ENCODE results near the gene DHRSX. TPM values are rescaled to one million over a fixed set of nuclear protein-coding genes. Genes with fewer than 3 reads are reported as not detected.

The DHRSX gene
- total RNA-seq, 2 donors from 2014 or later, result 14.8 to 46.5 TPM

DNA sequence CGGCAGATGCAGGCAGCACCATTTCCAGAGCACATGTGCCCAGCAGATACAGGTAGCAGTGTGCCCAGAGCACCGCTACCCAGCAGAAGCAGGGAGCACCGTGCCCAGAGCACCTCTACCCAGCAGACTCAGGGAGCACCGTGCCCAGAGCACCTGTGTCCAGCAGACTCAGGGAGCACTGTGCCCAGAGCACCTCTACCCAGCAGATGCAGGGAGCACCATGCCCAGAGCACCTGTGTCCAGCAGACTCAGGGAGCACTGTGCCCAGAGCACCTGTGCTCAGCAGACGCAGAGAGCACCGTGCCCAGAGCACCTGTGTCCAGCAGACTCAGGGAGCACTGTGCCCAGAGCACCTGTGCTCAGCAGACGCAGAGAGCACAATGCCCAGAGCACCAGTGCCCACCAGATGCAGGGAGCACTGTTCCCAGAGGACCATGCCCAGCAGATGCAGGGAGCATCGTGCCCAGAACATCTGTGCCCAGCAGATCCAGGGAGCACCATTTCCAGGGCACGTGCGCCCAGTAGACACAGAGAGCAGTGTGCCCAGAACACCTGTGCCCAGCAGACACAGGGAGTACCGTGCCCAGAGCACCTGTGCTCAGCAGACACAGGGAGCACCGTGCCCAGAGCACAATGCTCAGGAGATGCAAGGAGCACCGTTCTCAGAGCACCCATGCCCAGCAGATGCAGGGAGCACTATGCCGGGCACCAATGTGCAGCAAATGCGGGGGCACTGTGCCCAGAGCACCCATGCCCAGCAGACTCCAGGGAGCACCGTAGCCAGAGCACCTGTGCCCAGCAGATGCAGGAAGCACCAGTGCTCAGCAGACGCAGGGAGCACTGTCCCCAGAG is 236.4 kb downstream of the DHRSX start:
- TF ChIP-seq, protein P1, sequence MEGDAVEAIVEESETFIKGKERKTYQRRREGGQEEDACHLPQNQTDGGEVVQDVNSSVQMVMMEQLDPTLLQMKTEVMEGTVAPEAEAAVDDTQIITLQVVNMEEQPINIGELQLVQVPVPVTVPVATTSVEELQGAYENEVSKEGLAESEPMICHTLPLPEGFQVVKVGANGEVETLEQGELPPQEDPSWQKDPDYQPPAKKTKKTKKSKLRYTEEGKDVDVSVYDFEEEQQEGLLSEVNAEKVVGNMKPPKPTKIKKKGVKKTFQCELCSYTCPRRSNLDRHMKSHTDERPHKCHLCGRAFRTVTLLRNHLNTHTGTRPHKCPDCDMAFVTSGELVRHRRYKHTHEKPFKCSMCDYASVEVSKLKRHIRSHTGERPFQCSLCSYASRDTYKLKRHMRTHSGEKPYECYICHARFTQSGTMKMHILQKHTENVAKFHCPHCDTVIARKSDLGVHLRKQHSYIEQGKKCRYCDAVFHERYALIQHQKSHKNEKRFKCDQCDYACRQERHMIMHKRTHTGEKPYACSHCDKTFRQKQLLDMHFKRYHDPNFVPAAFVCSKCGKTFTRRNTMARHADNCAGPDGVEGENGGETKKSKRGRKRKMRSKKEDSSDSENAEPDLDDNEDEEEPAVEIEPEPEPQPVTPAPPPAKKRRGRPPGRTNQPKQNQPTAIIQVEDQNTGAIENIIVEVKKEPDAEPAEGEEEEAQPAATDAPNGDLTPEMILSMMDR (IDR thresholded peaks at IDR 0.05), result no peak
- no peak for TF ChIP-seq POLR2A (IDR thresholded peaks at IDR 0.05)
- H3K4me1 ChIP-seq, result no peaks in the 10 kb centered on the region
- intact Hi-C loops (cut with DNase I), result no loop called here
- no peak overlapping the region for H3K27ac ChIP-seq
- 83 to 100% methylated on average over 1 to 15 of the region's 17 CpGs for WGBS, 2 donors
- DNase-seq, result no peak
- no peaks in the 10 kb centered on the region for H3K27me3 ChIP-seq
- H3K9me3 ChIP-seq, result no peaks in the 10 kb centered on the region
- no peak for ATAC-seq
- no peak overlapping the region for H3K4me3 ChIP-seq
- peaks cover 0 to 5% of the 10 kb centered on the region in 2 donors for H3K36me3 ChIP-seq (replicated peaks in 1 of 2; ENCODE audit: insufficient read depth in 1 of 2, low read depth in 2 of 2)

- TF ChIP-seq POLR2A (IDR thresholded peaks at IDR 0.05), result no peak
- TF ChIP-seq, protein P1 (IDR thresholded peaks at IDR 0.05), result no peak
- H3K27me3 ChIP-seq, result no peaks in the 10 kb centered on the region
- H3K36me3 ChIP-seq (replicated peaks in 1 of 2; ENCODE audit: insufficient read depth in 1 of 2, low read depth in 2 of 2), result peaks cover 0 to 5% of the 10 kb centered on the region in 2 donors
- DNase-seq (no peak), ATAC-seq (no peak)
- intact Hi-C loops (cut with DNase I), result no loop called here
- H3K9me3 ChIP-seq, result no peaks in the 10 kb centered on the region
- no peak overlapping the region for H3K4me3 ChIP-seq
- no peak overlapping the region for H3K27ac ChIP-seq
- no peaks in the 10 kb centered on the region for H3K4me1 ChIP-seq
- 91 to 96% methylated on average over 10 of the region's 10 CpGs for WGBS, 2 donors
These were observed 237.6 kb downstream of the DHRSX start for GRCh38 chrX:2263203-2263602.

DNA sequence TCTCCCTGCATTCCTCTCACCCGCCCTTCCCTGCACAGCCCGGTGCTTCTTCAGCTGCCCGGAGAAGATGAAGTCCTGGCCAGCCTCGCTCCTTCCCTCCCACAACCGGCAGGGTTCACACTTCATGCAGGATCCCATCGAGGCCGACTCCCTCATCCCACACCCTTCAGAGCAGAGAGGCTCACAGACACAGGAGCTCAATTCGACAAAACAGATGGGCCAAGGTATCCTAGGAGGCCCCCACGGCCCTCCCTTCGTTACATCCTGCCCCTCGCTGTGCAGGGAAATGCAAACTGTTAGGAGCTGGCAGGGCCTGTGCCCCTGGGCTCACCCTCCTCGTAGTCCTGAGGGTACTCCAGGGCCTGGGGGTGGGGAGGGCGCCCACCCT is 238.1 kb downstream of the DHRSX start:
- 77 to 82% methylated on average over 12 to 13 of the region's 13 CpGs for WGBS, 2 donors

DNA sequence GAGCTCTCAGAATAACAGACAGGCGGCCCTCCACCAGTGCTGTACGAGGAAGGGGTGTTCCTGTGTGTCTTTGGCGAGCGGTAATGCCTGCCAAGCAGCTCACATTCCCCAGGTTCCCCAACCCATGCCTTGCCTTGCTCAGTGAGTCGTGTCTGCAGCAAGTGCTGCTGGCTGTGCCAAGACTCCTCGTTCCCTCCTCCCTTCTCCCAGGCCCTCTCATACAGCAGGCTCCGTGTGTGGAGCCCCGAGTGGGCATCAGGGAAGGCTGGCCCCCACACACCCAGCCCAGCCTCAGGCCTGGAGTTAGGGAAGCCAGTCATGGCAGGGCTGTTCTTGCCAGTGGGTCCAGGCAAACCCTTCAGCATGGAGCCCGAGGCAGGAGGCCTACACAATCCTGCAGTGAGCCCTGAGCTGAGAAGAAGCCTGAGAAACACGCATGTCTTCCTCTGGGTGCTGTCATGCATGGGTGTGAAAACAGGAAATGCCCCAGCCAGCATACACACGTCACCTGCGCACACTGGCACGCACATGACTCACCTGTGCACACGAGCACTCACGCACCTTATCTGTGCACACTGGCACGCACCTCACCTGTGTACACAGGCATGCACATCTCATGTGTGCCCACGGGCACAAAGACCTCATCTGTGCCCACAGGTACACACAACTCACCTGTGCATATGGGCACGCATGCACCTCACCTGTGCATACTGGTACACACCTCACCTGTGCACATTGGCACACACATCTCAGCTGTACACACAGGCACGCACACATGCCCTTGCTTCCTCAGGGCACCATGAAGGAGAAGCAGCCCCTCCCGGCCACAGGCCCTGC is 238.7 kb downstream of the DHRSX start:
- Histone ChIP-seq H3K4me3 (no peak overlapping the region), H3K27ac (no peak overlapping the region), H3K27me3 (no peaks in the 10 kb centered on the region), H3K4me1 (no peaks in the 10 kb centered on the region), H3K36me3 (replicated peaks in 1 of 2; ENCODE audit: insufficient read depth in 1 of 2, low read depth in 2 of 2) (peaks cover 0 to 5% of the 10 kb centered on the region in 2 donors), H3K9me3 (no peaks in the 10 kb centered on the region)
- WGBS, 2 donors, result 71 to 84% methylated on average over 17 to 20 of the region's 20 CpGs
- no peak for ATAC-seq
- DNase-seq, result no peak
- TF ChIP-seq POLR2A (IDR thresholded peaks at IDR 0.05), result no peak
- TF ChIP-seq, protein P1 (IDR thresholded peaks at IDR 0.05), result no peak
- intact Hi-C loops (cut with DNase I), result no loop called here

More for the DNA sequence above, 238.1 kb downstream of the DHRSX start:
- H3K27me3 ChIP-seq, result no peaks in the 10 kb centered on the region
- no peak for TF ChIP-seq POLR2A (IDR thresholded peaks at IDR 0.05)
- TF ChIP-seq, protein P1 (IDR thresholded peaks at IDR 0.05), result no peak
- H3K27ac ChIP-seq, result no peak overlapping the region
- H3K36me3 ChIP-seq (replicated peaks in 1 of 2; ENCODE audit: insufficient read depth in 1 of 2, low read depth in 2 of 2), result peaks cover 0 to 5% of the 10 kb centered on the region in 2 donors
- DNase-seq (no peak), ATAC-seq (no peak)
- H3K4me3 ChIP-seq, result no peak overlapping the region
- no peaks in the 10 kb centered on the region for H3K9me3 ChIP-seq
- intact Hi-C loops (cut with DNase I), result no loop called here
- H3K4me1 ChIP-seq, result no peaks in the 10 kb centered on the region
